ENCODE measurements around the gene DYDC2.

DNA sequence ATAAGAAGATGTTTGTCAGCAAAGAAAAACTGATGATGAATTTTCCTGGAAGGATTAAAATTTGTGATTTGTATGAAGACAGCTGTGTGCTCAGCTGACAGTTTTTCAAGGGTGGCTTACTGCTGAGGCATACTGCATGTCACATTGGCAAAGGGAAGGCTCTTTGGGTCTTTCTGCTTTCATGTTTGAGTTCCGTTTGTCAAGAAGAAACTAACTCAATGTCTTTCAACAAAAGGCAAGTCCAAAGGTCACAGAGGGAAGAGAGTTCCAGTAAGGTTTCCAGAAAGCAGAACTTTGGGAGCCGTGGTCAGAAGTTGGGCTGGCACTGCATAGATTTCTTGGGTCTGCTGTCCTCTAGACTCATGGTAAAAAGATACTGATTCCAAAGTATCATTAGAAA, 16.9 kb downstream of the DYDC2 start:
- TF ChIP-seq, protein P1, sequence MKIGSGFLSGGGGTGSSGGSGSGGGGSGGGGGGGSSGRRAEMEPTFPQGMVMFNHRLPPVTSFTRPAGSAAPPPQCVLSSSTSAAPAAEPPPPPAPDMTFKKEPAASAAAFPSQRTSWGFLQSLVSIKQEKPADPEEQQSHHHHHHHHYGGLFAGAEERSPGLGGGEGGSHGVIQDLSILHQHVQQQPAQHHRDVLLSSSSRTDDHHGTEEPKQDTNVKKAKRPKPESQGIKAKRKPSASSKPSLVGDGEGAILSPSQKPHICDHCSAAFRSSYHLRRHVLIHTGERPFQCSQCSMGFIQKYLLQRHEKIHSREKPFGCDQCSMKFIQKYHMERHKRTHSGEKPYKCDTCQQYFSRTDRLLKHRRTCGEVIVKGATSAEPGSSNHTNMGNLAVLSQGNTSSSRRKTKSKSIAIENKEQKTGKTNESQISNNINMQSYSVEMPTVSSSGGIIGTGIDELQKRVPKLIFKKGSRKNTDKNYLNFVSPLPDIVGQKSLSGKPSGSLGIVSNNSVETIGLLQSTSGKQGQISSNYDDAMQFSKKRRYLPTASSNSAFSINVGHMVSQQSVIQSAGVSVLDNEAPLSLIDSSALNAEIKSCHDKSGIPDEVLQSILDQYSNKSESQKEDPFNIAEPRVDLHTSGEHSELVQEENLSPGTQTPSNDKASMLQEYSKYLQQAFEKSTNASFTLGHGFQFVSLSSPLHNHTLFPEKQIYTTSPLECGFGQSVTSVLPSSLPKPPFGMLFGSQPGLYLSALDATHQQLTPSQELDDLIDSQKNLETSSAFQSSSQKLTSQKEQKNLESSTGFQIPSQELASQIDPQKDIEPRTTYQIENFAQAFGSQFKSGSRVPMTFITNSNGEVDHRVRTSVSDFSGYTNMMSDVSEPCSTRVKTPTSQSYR (CRISPR knock-in tag; IDR thresholded peaks at IDR 0.05): no peak
- TF ChIP-seq KAT7 (CRISPR knock-in tag; IDR thresholded peaks at IDR 0.05; ENCODE audit: borderline replicate concordance): no peak
- TF ChIP-seq, protein P2, sequence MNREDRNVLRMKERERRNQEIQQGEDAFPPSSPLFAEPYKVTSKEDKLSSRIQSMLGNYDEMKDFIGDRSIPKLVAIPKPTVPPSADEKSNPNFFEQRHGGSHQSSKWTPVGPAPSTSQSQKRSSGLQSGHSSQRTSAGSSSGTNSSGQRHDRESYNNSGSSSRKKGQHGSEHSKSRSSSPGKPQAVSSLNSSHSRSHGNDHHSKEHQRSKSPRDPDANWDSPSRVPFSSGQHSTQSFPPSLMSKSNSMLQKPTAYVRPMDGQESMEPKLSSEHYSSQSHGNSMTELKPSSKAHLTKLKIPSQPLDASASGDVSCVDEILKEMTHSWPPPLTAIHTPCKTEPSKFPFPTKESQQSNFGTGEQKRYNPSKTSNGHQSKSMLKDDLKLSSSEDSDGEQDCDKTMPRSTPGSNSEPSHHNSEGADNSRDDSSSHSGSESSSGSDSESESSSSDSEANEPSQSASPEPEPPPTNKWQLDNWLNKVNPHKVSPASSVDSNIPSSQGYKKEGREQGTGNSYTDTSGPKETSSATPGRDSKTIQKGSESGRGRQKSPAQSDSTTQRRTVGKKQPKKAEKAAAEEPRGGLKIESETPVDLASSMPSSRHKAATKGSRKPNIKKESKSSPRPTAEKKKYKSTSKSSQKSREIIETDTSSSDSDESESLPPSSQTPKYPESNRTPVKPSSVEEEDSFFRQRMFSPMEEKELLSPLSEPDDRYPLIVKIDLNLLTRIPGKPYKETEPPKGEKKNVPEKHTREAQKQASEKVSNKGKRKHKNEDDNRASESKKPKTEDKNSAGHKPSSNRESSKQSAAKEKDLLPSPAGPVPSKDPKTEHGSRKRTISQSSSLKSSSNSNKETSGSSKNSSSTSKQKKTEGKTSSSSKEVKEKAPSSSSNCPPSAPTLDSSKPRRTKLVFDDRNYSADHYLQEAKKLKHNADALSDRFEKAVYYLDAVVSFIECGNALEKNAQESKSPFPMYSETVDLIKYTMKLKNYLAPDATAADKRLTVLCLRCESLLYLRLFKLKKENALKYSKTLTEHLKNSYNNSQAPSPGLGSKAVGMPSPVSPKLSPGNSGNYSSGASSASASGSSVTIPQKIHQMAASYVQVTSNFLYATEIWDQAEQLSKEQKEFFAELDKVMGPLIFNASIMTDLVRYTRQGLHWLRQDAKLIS (CRISPR knock-in tag; IDR thresholded peaks at IDR 0.05; ENCODE audit: borderline replicate concordance): no peak
